Measurements from ENCODE around the gene MLNR. TPM values are rescaled to one million over a fixed set of nuclear protein-coding genes. Genes with fewer than 3 reads are reported as not detected.

MLNR gene
- total and polyA plus RNA-seq, 2 donors (not counting 1 experiment from before 2014, with no cell fraction given), result not detected

- H3K4me3 ChIP-seq (replicated peaks in 1 of 4; ENCODE audit: control extremely low read depth in 1 of 4, insufficient read depth in 1 of 4, low read depth in 3 of 4, low read length in 4 of 4), result no peak overlapping the region
- H3K36me3 ChIP-seq (ENCODE audit: control insufficient read depth, insufficient read depth, low read length), result no peaks in the 10 kb centered on the region
- H3K4me1 ChIP-seq (ENCODE audit: control insufficient read depth, extremely low read depth, insufficient read depth, low read length), result no peaks in the 10 kb centered on the region
- DNase-seq (ENCODE audit: low read depth in 2 of 2), result no peak
- no peaks in the 10 kb centered on the region for H3K27me3 ChIP-seq (ENCODE audit: control insufficient read depth, insufficient read depth, low read length)
- no peak overlapping the region for H3K27ac ChIP-seq (ENCODE audit: insufficient read depth, low read length)
- H4K20me1 ChIP-seq (ENCODE audit: control insufficient read depth, extremely low read depth, insufficient read depth, low read length), result no peaks in the 10 kb centered on the region
- H3K79me2 ChIP-seq (ENCODE audit: control insufficient read depth, insufficient read depth, low read length), result no peaks in the 10 kb centered on the region
- TF ChIP-seq CTCF (conservative IDR thresholded peaks at IDR 0.05 in 1 of 2, IDR thresholded peaks at IDR 0.05 in 1 of 2; ENCODE audit: low read depth in 1 of 2, low read length in 2 of 2) (no peak), EZH2 (IDR thresholded peaks at IDR 0.05; ENCODE audit: low read length, missing control alignments) (no peak)
- H3K4me2 ChIP-seq (ENCODE audit: extremely low read depth, insufficient read depth, low read length), result no peak overlapping the region
- H3K9ac ChIP-seq (ENCODE audit: insufficient read depth, low read length), result no peak overlapping the region
- no peak overlapping the region for H2AFZ ChIP-seq (ENCODE audit: low read length)
- H3K9me3 ChIP-seq (ENCODE audit: control insufficient read depth, insufficient read depth, low read depth, low read length), result no peaks in the 10 kb centered on the region
Measured at GRCh38 chr13:49254007-49254406, 33.9 kb downstream of the MLNR start.

GRCh38 chr13:49256841-49257240 lies 36.7 kb downstream of the MLNR start:
- Histone ChIP-seq H2AFZ (ENCODE audit: low read length) (no peak overlapping the region), H3K4me3 (replicated peaks in 1 of 4; ENCODE audit: control extremely low read depth in 1 of 4, insufficient read depth in 1 of 4, low read depth in 3 of 4, low read length in 4 of 4) (no peak overlapping the region), H3K79me2 (ENCODE audit: control insufficient read depth, insufficient read depth, low read length) (no peaks in the 10 kb centered on the region), H3K9me3 (ENCODE audit: control insufficient read depth, insufficient read depth, low read depth, low read length) (no peaks in the 10 kb centered on the region), H3K27ac (ENCODE audit: insufficient read depth, low read length) (no peak overlapping the region), H3K4me2 (ENCODE audit: extremely low read depth, insufficient read depth, low read length) (no peak overlapping the region), H3K36me3 (ENCODE audit: control insufficient read depth, insufficient read depth, low read length) (no peaks in the 10 kb centered on the region), H4K20me1 (ENCODE audit: control insufficient read depth, extremely low read depth, insufficient read depth, low read length) (no peaks in the 10 kb centered on the region), H3K4me1 (ENCODE audit: control insufficient read depth, extremely low read depth, insufficient read depth, low read length) (no peaks in the 10 kb centered on the region), H3K27me3 (ENCODE audit: control insufficient read depth, insufficient read depth, low read length) (no peaks in the 10 kb centered on the region), H3K9ac (ENCODE audit: insufficient read depth, low read length) (no peak overlapping the region)
- TF ChIP-seq CTCF (conservative IDR thresholded peaks at IDR 0.05 in 1 of 2, IDR thresholded peaks at IDR 0.05 in 1 of 2; ENCODE audit: low read depth in 1 of 2, low read length in 2 of 2) (no peak), EZH2 (IDR thresholded peaks at IDR 0.05; ENCODE audit: low read length, missing control alignments) (no peak)
- DNase-seq (ENCODE audit: low read depth in 2 of 2), result peak; percentile 17 to 50

DNA sequence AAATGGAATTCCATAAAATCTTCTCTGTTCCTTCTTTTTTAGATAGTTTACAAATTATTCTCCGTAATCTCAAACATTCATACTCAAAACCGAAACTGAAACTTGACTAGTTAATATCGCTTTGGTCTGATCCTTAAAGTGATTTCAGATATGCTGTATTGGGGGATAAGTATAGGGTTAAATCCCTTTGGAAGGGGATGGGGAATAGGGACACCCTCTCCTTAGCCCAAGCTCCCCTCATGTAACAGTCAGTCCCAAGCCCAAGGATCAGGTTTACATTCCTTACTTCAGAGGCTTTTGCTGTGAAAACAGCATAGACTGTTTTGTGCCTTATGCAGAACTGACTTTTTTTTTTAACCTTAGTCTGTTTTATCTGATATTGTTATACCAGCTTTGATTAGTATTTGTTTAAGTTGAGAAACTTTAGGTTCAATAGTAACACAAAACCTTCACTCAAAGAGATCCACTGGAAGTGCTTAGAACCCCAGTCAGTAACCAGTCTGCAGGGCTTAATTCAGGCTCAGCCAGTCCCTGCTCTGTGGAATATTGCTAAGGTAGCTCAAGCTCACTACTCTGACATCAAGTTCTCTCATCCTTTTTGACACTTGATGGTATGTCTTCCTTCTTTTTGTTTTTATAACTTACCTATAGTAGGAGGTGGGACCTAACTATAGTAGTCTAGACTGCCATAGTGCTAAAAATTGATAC lies 38.1 kb downstream of the MLNR start:
- Histone ChIP-seq H3K4me1 (ENCODE audit: control insufficient read depth, extremely low read depth, insufficient read depth, low read length) (no peaks in the 10 kb centered on the region), H3K4me2 (ENCODE audit: extremely low read depth, insufficient read depth, low read length) (peak overlapping the region; percentile 78), H3K27ac (ENCODE audit: insufficient read depth, low read length) (peak overlapping the region; percentile 57), H3K27me3 (ENCODE audit: control insufficient read depth, insufficient read depth, low read length) (no peaks in the 10 kb centered on the region), H3K9me3 (ENCODE audit: control insufficient read depth, insufficient read depth, low read depth, low read length) (no peaks in the 10 kb centered on the region), H2AFZ (ENCODE audit: low read length) (peak overlapping the region; percentile 82), H4K20me1 (ENCODE audit: control insufficient read depth, extremely low read depth, insufficient read depth, low read length) (no peaks in the 10 kb centered on the region), H3K36me3 (ENCODE audit: control insufficient read depth, insufficient read depth, low read length) (peaks cover 1% of the 10 kb centered on the region), H3K9ac (ENCODE audit: insufficient read depth, low read length) (no peak overlapping the region), H3K79me2 (ENCODE audit: control insufficient read depth, insufficient read depth, low read length) (no peaks in the 10 kb centered on the region), H3K4me3 (replicated peaks in 1 of 4; ENCODE audit: control extremely low read depth in 1 of 4, insufficient read depth in 1 of 4, low read depth in 3 of 4, low read length in 4 of 4) (peak overlapping the region in 3 of 4 experiments; percentile 38 to 49 (median 48))
- no peak for DNase-seq (ENCODE audit: low read depth in 2 of 2)
- no peak for TF ChIP-seq CTCF (conservative IDR thresholded peaks at IDR 0.05 in 1 of 2, IDR thresholded peaks at IDR 0.05 in 1 of 2; ENCODE audit: low read depth in 1 of 2, low read length in 2 of 2)
- TF ChIP-seq EZH2 (IDR thresholded peaks at IDR 0.05; ENCODE audit: low read length, missing control alignments), result no peak
